Measurements from ENCODE around the gene PRDM15.

GRCh38 chr21:41776778-41777177 lies 102.4 kb downstream of the PRDM15 start:
- TF ChIP-seq POLR2A (IDR thresholded peaks at IDR 0.05) = no peak
- TF ChIP-seq CTCF (IDR thresholded peaks at IDR 0.05) = no peak
- TF ChIP-seq EP300 (IDR thresholded peaks at IDR 0.05) = no peak

Data from tibial nerve (tissue), 4 donors.